HCT116 (cell line): Measurements from ENCODE around the gene FRRS1. TPM values are rescaled to one million over a fixed set of nuclear protein-coding genes. Genes with fewer than 3 reads are reported as not detected.

Experiments used
- ATAC-seq: fragments of 200-7000 bp; cut with Tn5 transposase; 2 replicates; pipeline ENCODE4 v1.9.1; 2020; ENCODE audit warnings: mild to moderate bottlenecking, moderate library complexity
- BruUV-seq: library from RNA; stranded (reverse); fragments of 400-500 nt; replicated peaks from 2 replicates; lab custom pipeline; 2021; lab: Mats Ljungman, UMichigan
- CTCF ChIA-PET: fragments of 300-600 bp; sonication (Branson Sonifier 250); formaldehyde crosslinking; loops from one replicate; lab custom pipeline; 2021; ENCODE audit warnings: antibody characterized with exemption; lab: Charles Lee
- POLR2A ChIA-PET: fragments of 300-600, 350-600 bp; sonication (Branson Sonifier 250); formaldehyde crosslinking; loops from one replicate; lab custom pipeline; 2021; ENCODE audit warnings: antibody characterized with exemption; lab: Charles Lee
- RAD21 ChIA-PET, 2 experiments: fragments of 300-600 bp; sonication (Branson Sonifier 250); formaldehyde crosslinking; loops; one replicate each; lab custom pipeline; 2023; ENCODE audit warnings: low total read pairs in 2 of 2; ENCODE audit not compliant: uncharacterized antibody in 2 of 2, unreplicated experiment in 2 of 2, low non-redundant PET in 1 of 2; lab: Charles Lee
- DNase-seq: peaks from one replicate; pipeline ENCODE4 v3.0.0-alpha.2; 2010; ENCODE audit warnings: low read depth, low spot score
- H2AFZ ChIP-seq: fragments of 200-600 bp; shearing (Covaris generic), sonication (generic); 2 replicates; pipeline ENCODE4 v1.6.1; 2017; ENCODE audit warnings: low read depth, mixed run types, mixed read lengths, antibody characterized with exemption, low read length; ENCODE audit not compliant: poor library complexity, severe bottlenecking
- H3K27ac ChIP-seq: 2 replicates; pipeline ENCODE4 v1.5.1; 2012; ENCODE audit warnings: low read depth, low read length
- H3K27me3 ChIP-seq: fragments of 200-600 bp; sonication (generic); 2 replicates; pipeline ENCODE4 v1.6.1; 2016; ENCODE audit warnings: mixed run types, low read length, mixed read lengths; ENCODE audit not compliant: insufficient read depth
- H3K36me3 ChIP-seq, 2 experiments: fragments of 200-500 bp in 1 of 2; fragments of 200-600 bp in 1 of 2; sonication (Bioruptor generic) in 1 of 2; sonication (generic) in 1 of 2; 2 replicates each; pipeline versions ENCODE4 v1.5.1 to v1.6.1; 2014 to 2016; ENCODE audit warnings: low read length in 2 of 2, inconsistent platforms in 1 of 2, mixed read lengths in 1 of 2, mixed run types in 1 of 2; ENCODE audit not compliant: insufficient read depth in 2 of 2, control insufficient read depth in 1 of 2
- H3K4me1 ChIP-seq, 2 experiments: fragments of 200-600 bp in 1 of 2; sonication (generic) in 1 of 2; 2 replicates each; pipeline versions ENCODE4 v1.5.1 to v1.6.1; 2012 to 2017; ENCODE audit warnings: low read length in 2 of 2, inconsistent platforms in 1 of 2, mild to moderate bottlenecking in 1 of 2, mixed read lengths in 1 of 2, mixed run types in 1 of 2, moderate library complexity in 1 of 2; ENCODE audit not compliant: insufficient read depth in 2 of 2, control insufficient read depth in 1 of 2
- H3K4me2 ChIP-seq: fragments of 200-600 bp; sonication (generic); 2 replicates; pipeline ENCODE4 v1.6.1; 2017; ENCODE audit warnings: mixed run types, low read length, mixed read lengths
- H3K4me3 ChIP-seq, 2 experiments: fragments of 200-600 bp in 1 of 2; sonication (generic) in 1 of 2; replicated peaks in 1 of 2; 2 replicates each; pipeline ENCODE4 v1.5.1; 2011 to 2016; ENCODE audit warnings: low read length in 2 of 2, control low read depth in 1 of 2, low read depth in 1 of 2, mild to moderate bottlenecking in 1 of 2, mixed read lengths in 1 of 2, mixed run types in 1 of 2
- H3K79me2 ChIP-seq: fragments of 200-600 bp; sonication (generic); 2 replicates; pipeline ENCODE4 v1.6.1; 2017; ENCODE audit warnings: mild to moderate bottlenecking, mixed run types, low read length, moderate library complexity, mixed read lengths; ENCODE audit not compliant: insufficient read depth
- H3K9ac ChIP-seq: fragments of 200-600 bp; sonication (generic); 2 replicates; pipeline ENCODE4 v1.6.1; 2016; ENCODE audit warnings: low read length, mixed read lengths
- H3K9me2 ChIP-seq: fragments of 200-600 bp; sonication (generic), shearing (Covaris generic); 2 replicates; pipeline ENCODE4 v1.6.1; 2017; ENCODE audit warnings: mixed run types, mild to moderate bottlenecking, moderate library complexity; ENCODE audit not compliant: insufficient read depth
- H3K9me3 ChIP-seq, 2 experiments: fragments of 200-500 bp in 1 of 2; fragments of 200-600 bp in 1 of 2; sonication (Bioruptor generic) in 1 of 2; sonication (generic) in 1 of 2; 2 replicates each; pipeline ENCODE4 v1.6.1; 2014 to 2017; ENCODE audit warnings: low read length in 2 of 2, mixed read lengths in 2 of 2, inconsistent platforms in 1 of 2, low read depth in 1 of 2, mild to moderate bottlenecking in 1 of 2, mixed run types in 1 of 2, moderate library complexity in 1 of 2; ENCODE audit not compliant: control insufficient read depth in 1 of 2, insufficient read depth in 1 of 2
- H4K20me1 ChIP-seq: fragments of 200-600 bp; sonication (generic), shearing (Covaris generic); 2 replicates; pipeline ENCODE4 v1.6.1; 2017; ENCODE audit warnings: mixed run types, mild to moderate bottlenecking, moderate library complexity; ENCODE audit not compliant: insufficient read depth
- CEBPB ChIP-seq: IDR thresholded peaks from 2 replicates; pipeline ENCODE4 v1.6.1; 2012; ENCODE audit warnings: low read depth
- EGR1 ChIP-seq: IDR thresholded peaks from 2 replicates; pipeline ENCODE4 v1.6.1; 2012; ENCODE audit warnings: low read depth
- ELF1 ChIP-seq: IDR thresholded peaks from 2 replicates; pipeline ENCODE4 v1.6.1; 2012; ENCODE audit warnings: low read depth, borderline replicate concordance
- FOSL1 ChIP-seq: IDR thresholded peaks from 2 replicates; pipeline ENCODE4 v1.6.1; 2012; ENCODE audit warnings: low read depth
- REST ChIP-seq: IDR thresholded peaks from 2 replicates; pipeline ENCODE4 v1.6.1; 2012; ENCODE audit warnings: low read depth
- SIN3A ChIP-seq: IDR thresholded peaks from 2 replicates; pipeline ENCODE4 v1.6.1; 2012; ENCODE audit warnings: low read depth
- SP1 ChIP-seq: IDR thresholded peaks from 2 replicates; pipeline ENCODE4 v1.6.1; 2012; ENCODE audit warnings: low read depth
- YY1 ChIP-seq: IDR thresholded peaks from 2 replicates; pipeline ENCODE4 v1.6.1; 2011; ENCODE audit warnings: low read length, low read depth, moderate library complexity, mild to moderate bottlenecking; ENCODE audit not compliant: insufficient replicate concordance; ENCODE audit errors: extremely low read depth
- ZFX ChIP-seq: fragments of 450-650 bp; IDR thresholded peaks from 2 replicates; pipeline ENCODE4 v1.6.1; 2017
- intact Hi-C: fragments of 100-400 bp; cut with micrococcal nuclease; formaldehyde crosslinking; loops from 2 replicates; pipeline ENCODE4 v1.10.0; 2022
- total RNA-seq: library from RNA; stranded (reverse); gene quantifications from one replicate; pipeline ENCODE4 v1.2.1, GENCODE V29; 2021; ENCODE audit not compliant: unreplicated experiment

The FRRS1 gene
- total RNA-seq, 1 experiment from 2014 or later = 19.8 TPM

- ATAC-seq (no peak), DNase-seq (no peak)
- Histone ChIP-seq H3K4me1 (no peaks in the 10 kb centered on the region), H3K27ac (no peak overlapping the region), H3K4me3 (no peak overlapping the region), H3K36me3 (no peaks in the 10 kb centered on the region), H3K9me2 (no peaks in the 10 kb centered on the region), H3K4me2 (no peak overlapping the region), H3K27me3 (no peaks in the 10 kb centered on the region), H3K9me3 (0 out of 4 replicates have a peak, but pooled peaks cover 0 to 5% of the 10 kb centered on the region in 2 experiments), H3K9ac (no peak overlapping the region), H3K79me2 (no peaks in the 10 kb centered on the region), H2AFZ (no peak overlapping the region), H4K20me1 (no peaks in the 10 kb centered on the region)
- CTCF ChIA-PET = interaction anchor here (1.7 kb wide), 1 partner anchor 12 kb away, joined by 4 read pairs; no protein-coding TSS in a partner anchor
- no peak for TF ChIP-seq ZFX
- TF ChIP-seq SP1 = no peak
- no peak for TF ChIP-seq FOSL1
- TF ChIP-seq SIN3A = no peak
- no peak for TF ChIP-seq REST
- no peak for TF ChIP-seq ELF1
- TF ChIP-seq EGR1 = no peak
- TF ChIP-seq CEBPB = no peak
- TF ChIP-seq YY1 = no peak
- POLR2A ChIA-PET = no interaction called here
- no TSS peak for BruUV-seq
- intact Hi-C loops = no loop called here
- RAD21 ChIA-PET = no interaction called here
Measured at GRCh38 chr1:99697580-99697979, 68.9 kb downstream of the FRRS1 start.
